ENCODE results near the gene C3orf80.

The C3orf80 gene

GRCh38 chr3:160225176-160226025, at the start of gene C3orf80:
TSS of gene C3orf80 (plus strand) at chr3:160225422. CDS start at chr3:160225636, 214 bp downstream.
- TF ChIP-seq CTCF (IDR thresholded peaks at IDR 0.05): peak; percentile 53

- no peak for TF ChIP-seq CTCF (IDR thresholded peaks at IDR 0.05)
Measured at GRCh38 chr3:160176923-160177322, 48.3 kb upstream of the C3orf80 start.

GRCh38 chr3:160179906-160180305, 45.3 kb upstream of the C3orf80 start:
- no peak for TF ChIP-seq CTCF (IDR thresholded peaks at IDR 0.05)

GRCh38 chr3:160180581-160181216, 44.5 kb upstream of the C3orf80 start:
- no peak for TF ChIP-seq CTCF (IDR thresholded peaks at IDR 0.05)

DNA sequence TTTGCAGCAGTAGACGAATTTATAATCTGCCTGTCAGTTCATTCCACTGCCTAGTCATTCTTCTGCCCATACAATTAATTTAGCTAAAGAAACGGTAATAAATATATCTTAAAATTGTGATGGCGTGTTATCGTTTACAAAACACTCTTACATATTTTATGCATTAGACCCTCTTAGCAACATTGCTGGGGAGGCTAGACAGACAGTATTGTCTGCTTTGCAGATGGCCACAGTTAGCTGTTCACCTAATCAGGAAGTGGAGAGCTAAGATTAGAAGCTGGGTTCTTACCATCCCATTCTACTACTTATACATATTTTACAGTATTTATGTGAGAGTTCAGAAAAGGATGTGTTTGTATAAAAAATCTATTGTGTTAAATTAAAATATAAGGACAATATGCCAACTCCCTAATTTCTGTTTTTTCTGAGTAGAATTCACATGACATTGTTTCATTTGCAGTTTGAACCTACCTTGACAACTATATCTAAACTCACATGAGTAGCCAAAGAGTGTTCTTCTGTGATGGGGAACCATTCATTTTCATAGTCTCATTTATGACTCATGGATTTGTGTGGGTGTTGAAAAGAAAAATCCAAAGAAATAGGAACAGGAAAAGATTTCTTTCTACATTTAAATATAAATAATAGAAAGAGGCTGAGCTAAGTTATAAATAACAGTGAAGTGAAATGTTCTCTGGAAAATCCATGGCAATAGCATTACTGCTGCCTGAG, 41.7 kb upstream of the C3orf80 start:
- no peak for TF ChIP-seq CTCF (IDR thresholded peaks at IDR 0.05)

DNA sequence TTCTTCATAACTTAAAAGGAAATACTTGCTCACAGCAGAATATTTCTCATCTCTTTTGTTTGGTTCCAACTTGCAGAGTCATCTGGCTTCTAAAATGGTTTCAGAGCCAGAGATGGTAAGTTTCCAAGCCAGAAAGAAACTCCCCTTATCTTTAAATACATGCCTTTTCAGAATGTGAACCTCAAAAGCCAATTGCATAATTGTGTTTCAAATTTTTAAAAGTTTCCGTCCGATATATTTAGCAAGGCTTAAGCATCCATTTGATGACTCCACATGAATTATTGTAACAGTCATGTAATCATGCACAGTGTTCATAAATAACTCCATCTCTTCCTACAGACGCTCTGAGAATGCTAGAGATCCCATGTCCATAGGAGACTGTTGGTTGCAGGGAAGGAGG, 40.6 kb upstream of the C3orf80 start:
- no peak for TF ChIP-seq CTCF (IDR thresholded peaks at IDR 0.05)

- no peak for TF ChIP-seq CTCF (IDR thresholded peaks at IDR 0.05)
Measured at GRCh38 chr3:160185751-160186150, 39.5 kb upstream of the C3orf80 start.
